Stimulated activated CD8-positive, alpha-beta memory T cell treated with anti-CD3 and anti-CD28 coated beads, Interleukin-12 subunit alpha, Interleukin-12 subunit beta, amount 100 ng/mL, for 24 hours (primary cell): Measurements from ENCODE around the gene SLC24A1.

Experiments
- DNase-seq: peaks from one replicate; pipeline ENCODE4 v3.0.0-alpha.2; 2020; ENCODE audit errors: extremely low read depth

SLC24A1 gene

GRCh38 chr15:65618560-65619109 is 3.1 kb upstream of the SLC24A1 start:
- DNase-seq, result no peak

GRCh38 chr15:65619626-65620290 is 2.0 kb upstream of the SLC24A1 start:
- DNase-seq, result no peak

DNA sequence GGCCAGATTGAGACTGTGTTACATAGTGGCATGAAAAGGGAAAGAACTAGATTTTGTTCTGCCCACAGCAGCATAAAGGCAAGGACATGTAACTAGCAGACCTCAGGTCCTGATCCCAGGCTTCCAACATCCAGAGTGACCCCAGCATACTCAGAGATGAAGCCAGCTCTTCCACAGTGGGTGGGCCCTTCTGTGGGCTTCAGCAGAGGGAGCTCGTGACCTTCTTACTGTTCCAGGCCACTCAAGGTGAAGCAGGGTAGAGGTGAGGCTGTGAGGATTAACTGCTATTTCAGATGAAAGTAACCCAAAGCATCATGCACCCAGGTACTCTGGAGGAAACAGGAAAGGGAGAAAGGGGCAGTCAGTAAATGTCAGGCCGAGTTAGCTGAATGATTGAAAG is 905 bp upstream of the SLC24A1 start:
- DNase-seq, result no peak

DNA sequence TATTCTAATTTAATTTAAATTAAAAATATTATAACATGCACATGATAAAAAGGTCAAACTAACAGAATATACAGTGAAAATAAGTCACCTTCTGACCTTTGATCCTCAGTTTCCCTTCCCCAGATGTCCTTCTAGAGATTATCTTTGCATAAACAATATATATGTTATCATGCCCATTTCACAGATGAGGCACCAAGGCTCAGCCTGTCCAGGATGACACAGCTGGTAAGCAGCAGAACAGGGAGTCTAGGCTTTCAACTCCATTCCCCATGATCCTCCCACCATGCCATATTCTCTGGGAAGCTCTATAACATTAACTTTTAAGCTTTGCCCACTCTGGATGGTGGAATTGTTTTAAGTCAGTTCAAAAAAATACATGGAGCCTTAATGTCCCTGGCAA is 1.4 kb downstream of the SLC24A1 start:
- no peak for DNase-seq

- no peak for DNase-seq
Observed at GRCh38 chr15:65626856-65627255, 5.1 kb downstream of the SLC24A1 start.

GRCh38 chr15:65629548-65629947 is 7.8 kb downstream of the SLC24A1 start:
- no peak for DNase-seq

- no peak for DNase-seq
Observed at GRCh38 chr15:65630760-65631159, 9.0 kb downstream of the SLC24A1 start.

DNA sequence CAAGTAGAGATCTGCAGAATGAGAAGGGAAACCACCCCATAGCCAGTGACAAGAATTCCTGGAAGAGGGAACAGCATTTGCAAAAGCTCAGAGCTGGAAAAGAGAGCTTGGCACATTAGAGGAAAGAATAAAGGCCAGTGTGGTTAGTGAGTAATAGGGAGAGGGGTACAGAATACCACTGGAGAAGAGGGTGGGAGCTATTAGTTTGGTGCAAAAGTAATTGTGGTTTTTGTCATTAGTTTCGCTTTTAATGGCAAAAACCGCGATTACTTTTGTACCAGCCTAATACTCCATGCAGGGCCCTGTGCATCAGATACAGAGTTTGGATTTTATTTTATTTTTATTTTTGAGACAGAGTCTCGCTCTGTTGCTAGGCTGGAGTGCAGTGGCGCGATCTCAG is 9.8 kb downstream of the SLC24A1 start:
- no peak for DNase-seq

DNA sequence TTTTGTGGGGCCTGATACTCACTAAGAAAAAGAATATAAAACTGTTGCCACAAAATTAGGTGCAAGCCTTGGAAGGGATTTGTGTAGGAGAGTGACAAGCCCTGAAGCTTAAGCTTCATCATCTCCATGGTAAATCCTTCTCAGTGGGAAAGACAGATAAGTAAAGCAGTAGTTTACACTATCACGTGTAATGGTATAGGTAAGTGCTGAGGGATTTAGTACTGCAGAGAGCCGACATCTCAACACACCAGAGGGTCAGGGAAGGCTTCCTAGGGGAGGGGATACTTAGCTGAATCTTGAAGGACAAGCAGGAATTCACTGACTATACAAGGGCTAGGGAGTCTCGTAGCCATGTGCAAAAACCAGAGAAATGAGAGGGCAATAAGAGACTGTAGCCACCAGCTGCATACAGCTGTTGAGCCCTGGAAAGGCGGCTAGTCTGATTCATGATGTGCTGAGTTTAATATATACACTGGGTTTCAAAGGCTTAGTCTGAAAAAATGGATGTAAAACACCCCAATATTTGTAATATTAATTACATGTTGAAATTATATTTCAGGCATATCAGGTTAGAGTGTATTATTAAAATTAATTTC is 11.1 kb downstream of the SLC24A1 start:
- no peak for DNase-seq

GRCh38 chr15:65633752-65634151 is 12.0 kb downstream of the SLC24A1 start:
- DNase-seq, result no peak

DNA sequence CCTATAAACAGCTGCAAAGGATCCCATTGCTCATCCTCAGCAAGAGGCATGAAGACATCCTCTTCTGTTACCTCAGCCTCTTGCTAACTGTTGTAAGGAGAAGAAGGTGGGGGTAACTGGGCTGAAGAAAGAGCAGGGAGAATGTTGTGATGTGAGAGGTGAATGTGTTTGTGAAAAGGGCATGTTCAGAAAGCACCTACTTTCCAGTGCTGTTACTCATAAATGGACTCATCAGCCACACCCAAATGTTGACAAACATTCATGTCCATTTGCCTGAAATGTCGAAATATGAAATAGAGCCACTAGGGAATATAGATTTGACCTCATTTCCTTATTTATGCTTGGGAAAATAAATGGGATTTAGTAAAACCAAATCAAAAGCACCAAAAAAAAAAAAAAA is 12.6 kb downstream of the SLC24A1 start:
- no peak for DNase-seq

DNA sequence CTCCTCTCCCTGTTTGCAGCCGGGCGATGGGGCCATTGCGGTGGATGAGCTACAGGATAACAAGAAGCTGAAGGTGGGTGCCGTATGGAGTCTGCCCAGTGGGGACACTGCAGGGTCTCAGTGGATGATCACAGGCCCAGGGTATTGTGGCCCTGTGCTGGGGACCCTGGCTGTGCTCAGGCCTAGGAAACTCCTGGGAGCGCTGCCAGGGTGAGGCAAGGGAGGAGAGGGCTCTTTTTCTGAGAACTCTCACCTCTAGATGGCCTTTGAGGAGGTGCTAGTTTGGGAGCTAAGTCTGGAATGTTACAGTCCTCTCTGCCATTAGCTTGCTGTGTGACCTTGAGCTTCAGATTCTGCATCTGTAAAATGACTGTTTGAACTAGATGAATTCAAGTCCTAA is 16.4 kb downstream of the SLC24A1 start:
- DNase-seq, result no peak

- DNase-seq, result no peak
Observed at GRCh38 chr15:65638681-65639089, 16.9 kb downstream of the SLC24A1 start.

DNA sequence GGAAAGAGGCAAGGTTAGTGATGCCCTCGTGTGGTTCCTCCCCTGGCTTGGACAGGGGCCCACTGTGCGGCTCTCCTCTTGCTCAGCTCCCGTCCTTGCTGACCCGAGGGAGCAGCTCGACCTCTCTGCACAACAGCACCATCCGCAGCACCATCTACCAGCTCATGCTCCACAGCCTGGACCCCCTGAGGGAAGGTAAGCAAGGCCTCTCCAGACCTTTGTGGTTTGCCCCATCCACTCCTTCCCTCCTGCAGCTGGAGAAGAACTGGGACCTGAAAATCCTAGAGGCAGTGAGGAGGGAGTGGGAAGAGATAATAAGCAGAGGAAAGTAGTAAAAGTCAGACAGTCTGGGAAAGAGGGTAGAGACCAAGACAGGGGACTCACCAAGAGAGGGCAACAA is 17.8 kb downstream of the SLC24A1 start:
- no peak for DNase-seq

- DNase-seq, result no peak
Observed at GRCh38 chr15:65641768-65642475, 20.2 kb downstream of the SLC24A1 start.

DNA sequence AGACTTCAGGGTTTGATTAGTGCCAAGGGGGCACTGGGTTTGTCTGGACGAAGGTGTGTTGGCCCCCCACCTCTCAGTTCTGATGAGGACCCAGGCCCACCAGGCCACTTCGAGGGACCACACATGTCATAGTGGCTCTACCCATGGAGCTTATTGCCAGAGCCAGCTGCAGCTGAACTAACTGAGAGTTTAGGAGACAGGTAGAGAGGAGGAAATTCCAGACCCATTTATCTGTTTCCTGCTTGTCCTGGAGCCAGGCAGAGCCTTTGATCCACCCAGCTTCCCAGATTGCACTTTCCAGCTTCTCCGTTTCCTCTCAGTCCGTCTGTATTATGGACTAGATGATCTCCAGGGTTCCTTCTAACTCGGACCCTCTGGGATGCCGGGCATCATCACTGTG is 20.9 kb downstream of the SLC24A1 start:
- DNase-seq, result no peak

GRCh38 chr15:65644282-65644681 is 22.5 kb downstream of the SLC24A1 start:
- DNase-seq, result no peak

GRCh38 chr15:65645392-65645791 is 23.7 kb downstream of the SLC24A1 start:
- DNase-seq, result no peak

GRCh38 chr15:65646486-65646885 is 24.7 kb downstream of the SLC24A1 start:
- no peak for DNase-seq

DNA sequence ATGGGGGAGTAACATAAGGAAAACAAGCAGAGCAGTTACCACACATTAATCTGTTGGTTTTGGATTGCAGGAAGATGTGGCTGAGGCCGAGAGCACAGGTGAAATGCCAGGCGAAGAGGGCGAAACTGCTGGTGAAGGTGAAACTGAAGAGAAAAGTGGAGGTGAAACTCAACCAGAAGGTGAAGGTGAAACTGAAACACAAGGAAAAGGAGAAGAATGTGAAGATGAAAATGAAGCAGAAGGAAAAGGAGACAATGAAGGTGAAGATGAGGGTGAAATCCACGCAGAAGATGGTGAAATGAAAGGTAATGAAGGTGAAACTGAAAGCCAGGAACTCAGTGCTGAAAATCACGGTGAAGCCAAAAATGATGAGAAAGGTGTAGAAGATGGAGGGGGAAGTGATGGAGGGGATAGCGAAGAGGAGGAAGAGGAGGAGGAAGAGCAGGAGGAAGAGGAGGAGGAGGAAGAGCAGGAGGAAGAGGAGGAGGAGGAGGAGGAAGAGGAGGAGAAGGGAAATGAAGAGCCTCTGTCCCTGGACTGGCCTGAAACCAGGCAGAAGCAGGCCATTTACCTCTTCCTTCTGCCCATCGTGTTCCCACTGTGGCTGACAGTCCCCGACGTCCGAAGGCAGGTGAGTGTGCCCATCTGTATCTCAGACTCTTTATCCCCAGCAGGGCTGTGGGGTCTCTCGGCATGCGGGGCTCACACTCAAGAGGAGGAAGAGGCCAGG is 28.7 kb downstream of the SLC24A1 start:
- no peak for DNase-seq

DNA sequence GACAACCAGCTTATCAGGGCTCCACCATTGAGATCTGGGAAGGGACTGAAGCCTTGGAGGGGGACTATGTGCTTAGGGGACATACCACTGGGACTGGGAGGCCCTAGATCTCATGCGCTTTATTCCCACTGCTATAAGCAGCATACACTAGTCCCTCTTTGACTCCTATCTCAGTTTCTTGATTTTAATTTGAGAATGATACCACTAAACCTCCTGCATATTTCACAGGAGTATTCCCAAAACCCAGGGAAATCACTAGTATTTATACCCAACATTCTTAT is 29.2 kb downstream of the SLC24A1 start:
- no peak for DNase-seq
